Right lobe of liver (tissue), 6 donors: ENCODE data around the gene REXO5. TPM values are rescaled to one million over a fixed set of nuclear protein-coding genes. Genes with fewer than 3 reads are reported as not detected.

Source experiments
- ATAC-seq, 4 donors: fragments of 200-7000 bp; cut with Tn5 transposase; one replicate each; pipeline ENCODE4 v1.9.1; 2020; ENCODE audit warnings: mild to moderate bottlenecking in 4 of 4, moderate library complexity in 4 of 4
- DNase-seq, 3 donors: peaks; one replicate each; pipeline ENCODE4 v3.0.0-alpha.2; 2020
- H3K27ac ChIP-seq, 3 donors: fragments of 200-600 bp; one replicate each; pipeline ENCODE4 v1.8.0; 2022
- H3K27me3 ChIP-seq, 2 donors: fragments of 200-600 bp; one replicate each; pipeline ENCODE4 v1.8.0; 2022
- H3K36me3 ChIP-seq, 4 donors: fragments of 200-600 bp; sonication (generic) in 1 of 4; one replicate each; pipeline versions ENCODE4 v1.5.1 to v1.8.0; 2017 to 2022; ENCODE audit warnings: control low read depth in 1 of 4
- H3K4me1 ChIP-seq, 4 donors: fragments of 200-600 bp; sonication (generic) in 1 of 4; one replicate each; pipeline versions ENCODE4 v1.5.1 to v1.8.0; 2017 to 2022; ENCODE audit warnings: control low read depth in 1 of 4
- H3K4me3 ChIP-seq, 3 donors: fragments of 200-600 bp; one replicate each; pipeline ENCODE4 v1.8.0; 2022
- H3K9me3 ChIP-seq, 4 donors: fragments of 200-600 bp; sonication (generic) in 1 of 4; one replicate each; pipeline versions ENCODE4 v1.5.1 to v1.8.0; 2017 to 2022; ENCODE audit warnings: control low read depth in 1 of 4
- CTCF ChIP-seq, 4 donors: fragments of 200-600 bp in 3 of 4; fragments of 450-650 bp in 1 of 4; IDR thresholded peaks; one replicate each; pipeline versions ENCODE4 v1.5.1 to v1.8.0; 2016 to 2022; ENCODE audit warnings: antibody characterized with exemption in 4 of 4, mild to moderate bottlenecking in 2 of 4
- POLR2A ChIP-seq: fragments of 450-650 bp; IDR thresholded peaks from one replicate; pipeline ENCODE4 v1.6.1; 2017; ENCODE audit warnings: antibody characterized with exemption, mild to moderate bottlenecking
- WGBS: methylation state at CpG from one replicate; pipeline ENCODE4 v1.1.6; 2018; ENCODE audit warnings: low coverage, low lambda C conversion rate; ENCODE audit not compliant: insufficient coverage; ENCODE audit errors: missing lambda C conversion rate; 5-methylcytosine and 5-hydroxymethylcytosine counted together
- intact Hi-C, 2 donors: fragments of 100-400 bp; cut with DNase I; formaldehyde crosslinking; loops; one replicate each; pipeline versions ENCODE4 v1.11.2 to v1.14.1; 2022
- total RNA-seq, 6 experiments: library from RNA; depleted of rRNA in 2 of 6; stranded (reverse); fragments of >200 nt in 2 of 6; fragmentation: NEBNext Ultra II Directional in 3 of 6; extraction: Animal tissue kit (Norgen Biotek cat#: 25700) in 3 of 6; gene quantifications; one replicate each; pipeline versions ENCODE4 v1.1.0 to v1.2.4, GENCODE V29; 2016 to 2023
- donor health status: DM: no; HTN: yes; CAD: no.
- donor health status: DM: no; HTN: no; CAD: no.
- donor health status: DM: no; HTN: no; CAD: no.
- donor health status: DM: no; HTN: yes; CAD: no.
- donor health status: DM: no; HTN: yes; CAD: no.

REXO5 gene
- total RNA-seq, 6 experiments from 2014 or later = 1.1 to 2.9 (median 2.4) TPM

- ATAC-seq = no peak
- WGBS = 79% methylated on average over 2 of the region's 2 CpGs
- intact Hi-C loops = no loop called here
These were observed 33.2 kb downstream of the REXO5 start for GRCh38 chr16:20839504-20839903.

GRCh38 chr16:20844054-20844453, 37.7 kb downstream of the REXO5 start:
- TF ChIP-seq CTCF (IDR thresholded peaks at IDR 0.05) = no peak
- no peak for TF ChIP-seq POLR2A
- intact Hi-C loops = no loop called here
- H3K4me1 ChIP-seq = no peaks in the 10 kb centered on the region
- no peaks in the 10 kb centered on the region for H3K36me3 ChIP-seq
- DNase-seq (no peak), ATAC-seq (no peak)
- no peak overlapping the region for H3K4me3 ChIP-seq
- no peaks in the 10 kb centered on the region for H3K9me3 ChIP-seq
- no peaks in the 10 kb centered on the region for H3K27me3 ChIP-seq
- H3K27ac ChIP-seq = no peak overlapping the region
- WGBS = 67% methylated on average over 1 of the region's 2 CpGs

More at GRCh38 chr16:20839504-20839903, 33.2 kb downstream of the REXO5 start:
- Histone ChIP-seq H3K27ac (no peak overlapping the region), H3K27me3 (no peaks in the 10 kb centered on the region), H3K36me3 (no peaks in the 10 kb centered on the region), H3K4me3 (no peak overlapping the region), H3K4me1 (no peaks in the 10 kb centered on the region), H3K9me3 (no peaks in the 10 kb centered on the region)
- TF ChIP-seq CTCF (IDR thresholded peaks at IDR 0.05) = no peak
- no peak for TF ChIP-seq POLR2A
- DNase-seq = no peak

DNA sequence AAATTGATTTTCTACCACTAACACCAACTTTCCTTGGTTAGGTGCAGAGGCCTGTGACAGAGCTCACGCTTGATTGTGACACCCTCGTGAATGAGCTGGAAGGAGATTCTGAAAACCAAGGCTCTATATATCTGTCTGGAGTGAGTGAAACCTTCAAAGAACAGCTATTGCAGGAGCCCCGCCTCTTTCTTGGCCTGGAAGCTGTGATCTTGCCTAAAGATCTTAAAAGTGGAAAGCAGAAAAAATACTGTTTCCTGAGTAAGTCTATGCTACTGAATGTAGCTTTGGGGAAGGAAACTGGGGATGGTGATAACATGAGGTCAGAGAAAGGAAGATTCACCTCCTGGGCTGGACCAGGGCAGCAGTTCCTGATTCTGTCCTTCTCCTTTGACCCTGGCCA, 38.3 kb downstream of the REXO5 start:
- H3K4me3 ChIP-seq = no peak overlapping the region
- intact Hi-C loops = no loop called here
- WGBS = 47% methylated on average over 3 of the region's 3 CpGs
- ATAC-seq (peak; percentile 30 to 66 (median 36)), DNase-seq (no peak)
- no peaks in the 10 kb centered on the region for H3K27me3 ChIP-seq
- H3K4me1 ChIP-seq = no peaks in the 10 kb centered on the region
- no peak for TF ChIP-seq POLR2A
- TF ChIP-seq CTCF (IDR thresholded peaks at IDR 0.05) = no peak
- H3K27ac ChIP-seq = no peak overlapping the region
- H3K9me3 ChIP-seq = no peaks in the 10 kb centered on the region
- no peaks in the 10 kb centered on the region for H3K36me3 ChIP-seq

DNA sequence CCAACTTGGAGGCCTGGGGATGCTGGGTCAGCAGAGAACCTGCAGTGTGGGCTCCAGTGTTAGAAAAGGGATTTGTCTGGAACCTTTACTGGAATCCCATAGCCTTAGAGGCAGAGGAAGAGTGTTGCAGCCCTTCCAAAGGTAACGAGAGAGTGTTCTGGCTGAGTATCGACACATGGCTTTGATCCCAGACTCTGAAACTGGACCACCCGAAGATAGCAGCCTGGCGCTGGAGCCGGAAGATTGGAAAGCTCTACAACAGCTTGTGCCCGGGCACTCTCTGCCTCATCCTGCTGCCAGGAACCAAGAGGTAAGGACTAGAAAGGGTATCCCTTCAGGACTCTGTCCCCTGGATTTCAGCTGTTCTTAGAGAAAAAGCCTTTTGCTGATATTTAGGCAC, 39.7 kb downstream of the REXO5 start:
- no peaks in the 10 kb centered on the region for H3K27me3 ChIP-seq
- ATAC-seq = no peak

More for the DNA sequence above, 39.7 kb downstream of the REXO5 start:
- WGBS = 100% methylated on average over 2 of the region's 6 CpGs
- DNase-seq = no peak
- Histone ChIP-seq H3K27ac (no peak overlapping the region), H3K36me3 (no peaks in the 10 kb centered on the region), H3K9me3 (no peaks in the 10 kb centered on the region), H3K4me3 (no peak overlapping the region), H3K4me1 (peaks cover 0 to 10% (median under 1%) of the 10 kb centered on the region in 4 donors)
- intact Hi-C loops = no loop called here
- TF ChIP-seq CTCF (IDR thresholded peaks at IDR 0.05) (no peak), POLR2A (no peak)
